Upper lobe of left lung (tissue), 6 donors: ENCODE results near the gene FOXB2. TPM values are rescaled to one million over a fixed set of nuclear protein-coding genes. Genes with fewer than 3 reads are reported as not detected.

ENCODE experiments used
- ATAC-seq, 2 donors: fragments of 200-7000 bp; cut with Tn5 transposase; one replicate each; pipeline ENCODE4 v1.9.1; 2022; ENCODE audit warnings: mild to moderate bottlenecking in 2 of 2, moderate library complexity in 2 of 2; ENCODE audit not compliant: low FRiP score in 2 of 2
- DNase-seq, 2 donors: peaks; one replicate each; pipeline ENCODE4 v3.0.0-alpha.2; 2019 to 2020
- H3K27ac ChIP-seq, 4 donors: fragments of 200-600 bp; sonication (generic); one replicate each; pipeline ENCODE4 v1.5.1; 2016 to 2019
- H3K27me3 ChIP-seq, 4 donors: fragments of 200-600 bp; sonication (generic); one replicate each; pipeline ENCODE4 v1.5.1; 2017 to 2019
- H3K36me3 ChIP-seq, 4 donors: fragments of 200-600 bp; sonication (generic); one replicate each; pipeline ENCODE4 v1.5.1; 2016 to 2019
- H3K4me1 ChIP-seq, 4 donors: fragments of 200-600 bp; sonication (generic); one replicate each; pipeline ENCODE4 v1.5.1; 2018 to 2019
- H3K4me3 ChIP-seq, 4 donors: fragments of 200-600 bp; sonication (generic); one replicate each; pipeline ENCODE4 v1.5.1; 2017 to 2019; ENCODE audit warnings: mild to moderate bottlenecking in 2 of 4, moderate library complexity in 1 of 4
- H3K9me3 ChIP-seq, 4 donors: fragments of 200-600 bp; sonication (generic); one replicate each; pipeline ENCODE4 v1.5.1; 2018 to 2019
- CTCF ChIP-seq, 6 experiments: fragments of 450-650 bp in 4 of 6; fragments of 200-600 bp in 2 of 6; sonication (generic) in 2 of 6; IDR thresholded peaks; one replicate each; pipeline ENCODE4 v1.5.1; 2016 to 2019; ENCODE audit warnings: antibody characterized with exemption in 6 of 6
- EP300 ChIP-seq, 4 donors: sonication (generic); formaldehyde crosslinking; IDR thresholded peaks; one replicate each; pipeline ENCODE4 v1.5.1; 2017; ENCODE audit warnings: antibody characterized with exemption in 4 of 4, control low read depth in 2 of 4
- POLR2A ChIP-seq, 4 donors: fragments of 450-650 bp; IDR thresholded peaks; one replicate each; pipeline ENCODE4 v1.5.1; 2016 to 2017; ENCODE audit warnings: antibody characterized with exemption in 4 of 4, mild to moderate bottlenecking in 2 of 4
- POLR2AphosphoS5 ChIP-seq, 2 donors: sonication (generic); formaldehyde crosslinking; IDR thresholded peaks; one replicate each; pipeline ENCODE4 v1.5.1; 2017; ENCODE audit warnings: antibody characterized with exemption in 2 of 2
- WGBS, 2 donors: methylation state at CpG; one replicate each; pipeline ENCODE4 v1.1.5; 2017 to 2018; 5-methylcytosine and 5-hydroxymethylcytosine counted together
- small RNA-seq, 4 donors: library from RNA; depleted of rRNA; stranded (forward); fragments of <200 nt; gene quantifications; one replicate each; pipeline ENCODE3, GENCODE V24; 2016
- total RNA-seq, 6 donors: library from RNA; depleted of rRNA in 4 of 6; stranded (reverse); fragments of >200 nt in 4 of 6; gene quantifications; one replicate each; pipeline versions ENCODE4 v1.1.0 to v1.2.1, GENCODE V29; 2016 to 2021
- donor health status: DM: no; HTN: no; CAD: no; lungs with moderate emphysema.
- donor health status: DM: no; HTN: yes; CAD: no; lungs with severe emphysema.

Gene FOXB2
- total RNA-seq, 6 donors from 2014 or later, result not detected

DNA sequence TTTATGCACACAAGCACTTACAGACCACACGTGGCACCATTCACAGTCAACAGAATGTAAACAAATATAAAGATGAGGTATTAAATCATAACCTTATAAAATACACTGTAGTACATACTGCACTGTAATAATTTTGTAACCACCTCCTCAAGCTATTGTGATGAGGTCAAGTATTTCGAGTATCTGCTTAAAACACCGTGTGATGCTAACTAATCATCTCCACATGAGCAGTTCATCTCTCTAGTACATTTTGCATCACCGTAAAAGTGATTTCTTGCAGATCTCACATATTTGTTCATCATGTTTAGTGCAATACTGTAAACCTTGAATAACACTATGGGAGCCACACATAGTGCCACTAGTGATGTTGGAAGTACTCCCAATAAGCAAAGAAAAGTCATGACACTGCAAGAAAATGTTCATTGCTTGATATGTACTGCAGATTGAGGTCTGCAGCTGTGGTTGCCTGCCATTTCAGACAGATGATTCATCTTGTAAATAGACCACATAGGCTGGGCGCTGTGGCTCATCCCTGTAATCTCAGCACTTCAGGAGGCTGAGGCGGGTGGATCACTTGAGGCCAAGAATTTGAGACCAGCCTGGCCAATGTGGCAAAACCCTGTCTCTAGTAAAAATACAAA, 44.3 kb downstream of the FOXB2 start:
- H3K27me3 ChIP-seq, result no peaks in the 10 kb centered on the region
- no peak for ATAC-seq
- H3K27ac ChIP-seq, result no peak overlapping the region
- no peaks in the 10 kb centered on the region for H3K9me3 ChIP-seq
- H3K36me3 ChIP-seq, result no peaks in the 10 kb centered on the region
- H3K4me3 ChIP-seq, result no peak overlapping the region
- 84% methylated on average over 6 of the region's 6 CpGs for WGBS, 2 donors
- no peaks in the 10 kb centered on the region for H3K4me1 ChIP-seq
- DNase-seq, result no peak
- TF ChIP-seq EP300 (IDR thresholded peaks at IDR 0.05) (no peak), POLR2AphosphoS5 (IDR thresholded peaks at IDR 0.05) (no peak), POLR2A (IDR thresholded peaks at IDR 0.05) (no peak), CTCF (IDR thresholded peaks at IDR 0.05) (no peak)

GRCh38 chr9:77066388-77066787, 46.9 kb downstream of the FOXB2 start:
- Histone ChIP-seq H3K4me1 (no peaks in the 10 kb centered on the region), H3K27ac (no peak overlapping the region), H3K9me3 (no peaks in the 10 kb centered on the region), H3K36me3 (no peaks in the 10 kb centered on the region), H3K4me3 (no peak overlapping the region), H3K27me3 (no peaks in the 10 kb centered on the region)
- DNase-seq (no peak), ATAC-seq (no peak)
- TF ChIP-seq POLR2AphosphoS5 (IDR thresholded peaks at IDR 0.05), result no peak
- no peak for TF ChIP-seq EP300 (IDR thresholded peaks at IDR 0.05)
- no peak for TF ChIP-seq CTCF (IDR thresholded peaks at IDR 0.05)
- no peak for TF ChIP-seq POLR2A (IDR thresholded peaks at IDR 0.05)
- 0 to 4% methylated on average over 1 of the region's 1 CpG for WGBS, 2 donors

Small RNA genes lying within 50 kb of the gene (small RNA-seq; reads per million reads assigned to genes)
- 0 reads per million in 4 donors for gene ATP5MFP3

Other genes with a start within 250 kb of the FOXB2 start
- 10 to 100 TPM in 2 of 6 donors, 1 to 10 TPM in 4; 5.6 to 20.4 (median 8.8) TPM for gene PRUNE2, start 113.5 kb upstream of the FOXB2 start, total RNA-seq
- 10 to 100 TPM; 21.6 to 90.0 (median 31.4) TPM for gene VPS13A, start 157.9 kb downstream of the FOXB2 start, total RNA-seq